Left ventricle myocardium inferior (tissue), 1 donor: ENCODE results near the gene SCO2. TPM values are rescaled to one million over a fixed set of nuclear protein-coding genes. Genes with fewer than 3 reads are reported as not detected.

Source experiments
- DNase-seq: peaks from one replicate; pipeline ENCODE4 v3.0.0-alpha.2; 2020
- H3K27ac ChIP-seq: fragments of 200-600 bp; replicated peaks from 2 replicates; pipeline ENCODE4 v1.8.0; 2021
- H3K27me3 ChIP-seq: fragments of 200-600 bp; 2 replicates; pipeline ENCODE4 v1.8.0; 2021; ENCODE audit warnings: low read depth
- H3K36me3 ChIP-seq: fragments of 200-600 bp; 2 replicates; pipeline ENCODE4 v1.8.0; 2021
- H3K4me1 ChIP-seq: fragments of 200-600 bp; 2 replicates; pipeline ENCODE4 v1.8.0; 2021
- H3K4me3 ChIP-seq: fragments of 200-600 bp; 2 replicates; pipeline ENCODE4 v1.8.0; 2021; ENCODE audit warnings: mild to moderate bottlenecking, moderate library complexity
- H3K9me3 ChIP-seq: fragments of 200-600 bp; replicated peaks from 2 replicates; pipeline ENCODE4 v1.8.0; 2021
- CTCF ChIP-seq: fragments of 200-600 bp; IDR thresholded peaks from 2 replicates; pipeline ENCODE4 v1.8.0; 2021; ENCODE audit warnings: antibody characterized with exemption, mild to moderate bottlenecking, borderline replicate concordance
- intact Hi-C: fragments of 100-400 bp; cut with micrococcal nuclease; formaldehyde crosslinking; loops from one replicate; pipeline ENCODE4 v1.11.0; 2022
- total RNA-seq: library from RNA; stranded (reverse); fragmentation: NEBNext Ultra II Directional; extraction: Animal tissue kit (Norgen Biotek cat#: 25700); gene quantifications from one replicate; pipeline ENCODE4 v1.2.1, GENCODE V29; 2021
- donor health status: DM: no; HTN: yes; CAD: no; lungs with severe emphysema.

The SCO2 gene
- total RNA-seq, 1 donor from 2014 or later = not detected

GRCh38 chr22:50516891-50517290, 8.5 kb downstream of the SCO2 start:
- H3K9me3 ChIP-seq = no peaks in the 10 kb centered on the region
- H3K4me1 ChIP-seq = no peaks in the 10 kb centered on the region
- H3K4me3 ChIP-seq = no peak overlapping the region
- no peak for DNase-seq
- TF ChIP-seq CTCF = no peak
- intact Hi-C loops = no loop called here
- peaks cover 55% of the 10 kb centered on the region for H3K36me3 ChIP-seq
- no peaks in the 10 kb centered on the region for H3K27me3 ChIP-seq
- H3K27ac ChIP-seq = no peak overlapping the region

GRCh38 chr22:50516068-50516467, 9.3 kb downstream of the SCO2 start:
- no peak for TF ChIP-seq CTCF
- Histone ChIP-seq H3K9me3 (no peaks in the 10 kb centered on the region), H3K27me3 (no peaks in the 10 kb centered on the region), H3K27ac (no peak overlapping the region), H3K4me1 (no peaks in the 10 kb centered on the region), H3K4me3 (no peak overlapping the region), H3K36me3 (peaks cover 47% of the 10 kb centered on the region)
- no peak for DNase-seq
- intact Hi-C loops = no loop called here

GRCh38 chr22:50513175-50513574, 12.2 kb downstream of the SCO2 start:
- Histone ChIP-seq H3K4me3 (no peak overlapping the region), H3K27ac (no peak overlapping the region), H3K4me1 (peaks cover 16% of the 10 kb centered on the region), H3K27me3 (no peaks in the 10 kb centered on the region), H3K9me3 (no peaks in the 10 kb centered on the region), H3K36me3 (peaks cover 19% of the 10 kb centered on the region)
- DNase-seq = no peak
- intact Hi-C loops = no loop called here
- no peak for TF ChIP-seq CTCF

GRCh38 chr22:50508897-50509296, 16.5 kb downstream of the SCO2 start:
- no peak for TF ChIP-seq CTCF
- Histone ChIP-seq H3K27me3 (no peaks in the 10 kb centered on the region), H3K9me3 (no peaks in the 10 kb centered on the region), H3K27ac (peak overlapping the region; percentile 88), H3K4me1 (peaks cover 34% of the 10 kb centered on the region), H3K4me3 (peak overlapping the region; percentile 82), H3K36me3 (peaks cover 18% of the 10 kb centered on the region)
- intact Hi-C loops = no loop called here
- DNase-seq = no peak

GRCh38 chr22:50507991-50508884, 17.2 kb downstream of the SCO2 start, which contains the start of gene NCAPH2:
Gene NCAPH2, plus strand, starts transcription at chr22:50508224. Its CDS starts 114 bp downstream, at chr22:50508338.
- no peaks in the 10 kb centered on the region for H3K9me3 ChIP-seq
- H3K36me3 ChIP-seq = peaks cover 22% of the 10 kb centered on the region
- peak within 1 kb of the TSS; percentile 94 for H3K27ac ChIP-seq
- TF ChIP-seq CTCF = no peak
- peaks cover 34% of the 10 kb centered on the region for H3K4me1 ChIP-seq
- H3K27me3 ChIP-seq = no peaks in the 10 kb centered on the region
- intact Hi-C loops = no loop called here
- H3K4me3 ChIP-seq = peak within 1 kb of the TSS; percentile 99
- DNase-seq = peak; percentile 95
